ENCODE data around the gene GEMIN2.
"Not testable (repeated sequence)": the region's sequence is repeated elsewhere in the genome, so short reads cannot be mapped to it uniquely, and the experiment has no call there.

GEMIN2 gene

GRCh38 chr14:39099748-39100147 is 14.4 kb upstream of the GEMIN2 start:
- H3K4me3 ChIP-seq (ENCODE audit: low read depth, low read length), result no peak overlapping the region
- DNase-seq (ENCODE audit: low read depth), result no peak
- no peak for TF ChIP-seq MYC (IDR thresholded peaks at IDR 0.05; ENCODE audit: low read depth, low read length)
- no peak for TF ChIP-seq CTCF (IDR thresholded peaks at IDR 0.05; ENCODE audit: low read depth, low read length)
- TF ChIP-seq POLR2A (IDR thresholded peaks at IDR 0.05; ENCODE audit: extremely low read depth, insufficient read length), result no peak
- TF ChIP-seq MAX (IDR thresholded peaks at IDR 0.05; ENCODE audit: low read depth, low read length), result no peak

- DNase-seq (ENCODE audit: low read depth), result peak; percentile 3
- no peak for TF ChIP-seq MAX (IDR thresholded peaks at IDR 0.05; ENCODE audit: low read depth, low read length)
- TF ChIP-seq POLR2A (IDR thresholded peaks at IDR 0.05; ENCODE audit: extremely low read depth, insufficient read length), result no peak
- TF ChIP-seq MYC (IDR thresholded peaks at IDR 0.05; ENCODE audit: low read depth, low read length), result no peak
- TF ChIP-seq CTCF (IDR thresholded peaks at IDR 0.05; ENCODE audit: low read depth, low read length), result no peak
- H3K4me3 ChIP-seq (ENCODE audit: low read depth, low read length), result peak overlapping the region; percentile 96
These were observed 11.7 kb upstream of the GEMIN2 start for GRCh38 chr14:39102265-39102968.

GRCh38 chr14:39102969-39103957 is 10.9 kb upstream of the GEMIN2 start, which contains the start of gene SEC23A:
Gene SEC23A, minus strand, starts transcription at chr14:39103235. Its CDS starts 7,117 bp downstream, at chr14:39096118.
- TF ChIP-seq MYC (IDR thresholded peaks at IDR 0.05; ENCODE audit: low read depth, low read length), result peak; percentile 73; the same call in 1 of the 2 replicates
- TF ChIP-seq CTCF (IDR thresholded peaks at IDR 0.05; ENCODE audit: low read depth, low read length), result no peak
- no peak for TF ChIP-seq MAX (IDR thresholded peaks at IDR 0.05; ENCODE audit: low read depth, low read length)
- TF ChIP-seq POLR2A (IDR thresholded peaks at IDR 0.05; ENCODE audit: extremely low read depth, insufficient read length), result peak; percentile 78
- DNase-seq (ENCODE audit: low read depth), result peak; percentile 94
- peak within 1 kb of the TSS; percentile 96 for H3K4me3 ChIP-seq (ENCODE audit: low read depth, low read length)

GRCh38 chr14:39104078-39104801 is 9.9 kb upstream of the GEMIN2 start:
- DNase-seq (ENCODE audit: low read depth), result not testable (repeated sequence)
- peak overlapping the region; percentile 96 for H3K4me3 ChIP-seq (ENCODE audit: low read depth, low read length)

- peak; percentile 59 for DNase-seq (ENCODE audit: low read depth)
- H3K4me3 ChIP-seq (ENCODE audit: low read depth, low read length), result no peak overlapping the region
- TF ChIP-seq CTCF (IDR thresholded peaks at IDR 0.05; ENCODE audit: low read depth, low read length) (peak; percentile 24), POLR2A (IDR thresholded peaks at IDR 0.05; ENCODE audit: extremely low read depth, insufficient read length) (no peak), MAX (IDR thresholded peaks at IDR 0.05; ENCODE audit: low read depth, low read length) (no peak)
These were observed 6.5 kb upstream of the GEMIN2 start for GRCh38 chr14:39107591-39107996.
